HG03571 (cell line): ENCODE measurements around the gene GPATCH4.
A peak's percentile ranks its signal among the peaks of the same experiment; 100 is the strongest.
"Not testable (repeated sequence)": the region's sequence is repeated elsewhere in the genome, so short reads cannot be mapped to it uniquely, and the experiment has no call there.

Source experiments
- ATAC-seq: cut with Tn5 transposase; IDR thresholded peaks from one replicate; pipeline ENCODE4 v1.9.1; 2021; ENCODE audit not compliant: unreplicated experiment

GPATCH4 gene

DNA sequence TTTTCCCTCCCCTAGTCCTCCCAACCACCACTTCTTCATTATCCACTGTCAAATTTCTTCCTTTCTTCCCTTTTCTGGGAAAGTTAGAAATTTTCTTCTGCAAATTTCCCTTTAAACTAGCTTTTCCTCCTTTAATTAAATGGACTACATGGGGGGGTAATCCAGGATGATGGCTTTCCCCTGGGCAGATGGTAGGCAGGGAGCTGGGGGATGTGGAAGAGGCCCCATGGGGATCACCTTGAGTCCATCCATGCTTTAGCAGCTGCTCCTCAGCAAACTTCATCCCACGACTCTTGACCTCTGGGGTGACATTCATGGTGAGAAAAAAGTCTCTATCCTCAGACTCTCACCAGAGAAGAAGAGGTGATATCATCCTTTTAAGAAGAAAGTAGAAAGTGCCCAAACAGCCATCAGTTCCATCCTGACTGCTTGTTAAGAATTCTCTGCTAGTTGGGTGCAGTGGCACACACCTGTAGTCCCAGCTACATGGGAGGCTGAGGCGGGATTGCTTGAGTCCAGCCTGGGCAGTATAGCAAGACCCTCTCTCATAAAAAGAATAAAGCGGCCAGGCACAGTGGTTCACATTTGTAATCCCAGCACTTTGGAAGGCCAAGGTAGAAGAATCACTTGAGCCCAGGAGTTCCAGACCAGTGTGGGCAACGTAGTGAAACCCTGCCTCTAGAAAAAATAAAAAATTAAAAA lies 2.4 kb downstream of the GPATCH4 start:
- ATAC-seq = no peak

DNA sequence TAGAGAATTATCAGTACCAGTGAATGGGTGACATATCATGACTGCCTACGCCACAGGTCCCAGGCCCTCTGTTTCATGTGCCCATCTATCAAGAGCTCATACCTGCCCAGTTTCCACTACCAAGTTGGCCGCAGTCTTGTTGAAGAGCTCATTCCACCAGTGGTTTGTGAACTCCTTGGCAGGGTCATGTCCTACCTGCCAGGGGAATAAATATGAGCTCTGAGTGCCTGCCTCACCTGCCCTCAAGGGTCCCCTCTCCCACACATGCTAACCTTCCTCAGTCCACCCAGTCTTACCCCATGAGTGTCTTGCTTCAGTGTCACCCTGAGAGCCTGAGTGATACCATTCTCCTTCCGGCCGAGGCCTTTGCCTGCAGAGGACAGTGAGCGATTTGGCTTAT lies 3.2 kb downstream of the GPATCH4 start:
- no peak for ATAC-seq

DNA sequence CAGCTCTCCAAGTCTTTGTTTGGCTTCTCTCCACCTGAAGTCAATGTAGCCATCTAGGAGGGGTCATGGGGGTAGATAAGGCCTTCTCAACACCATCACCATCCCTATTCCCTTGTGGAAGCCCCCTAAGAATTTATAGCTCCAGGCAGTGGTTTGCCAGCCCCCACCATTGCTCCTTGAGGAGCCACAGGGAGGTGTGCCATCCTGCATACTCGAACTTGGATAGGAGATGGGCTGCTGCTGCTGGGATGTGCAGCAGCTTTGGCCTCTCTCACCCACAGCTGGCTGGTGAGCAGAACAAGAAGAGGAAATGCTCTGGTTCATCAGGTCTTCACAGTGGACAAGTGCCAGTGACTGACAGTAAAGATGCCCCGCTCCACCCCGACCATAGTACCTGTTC lies 4.9 kb downstream of the GPATCH4 start:
- ATAC-seq = no peak

DNA sequence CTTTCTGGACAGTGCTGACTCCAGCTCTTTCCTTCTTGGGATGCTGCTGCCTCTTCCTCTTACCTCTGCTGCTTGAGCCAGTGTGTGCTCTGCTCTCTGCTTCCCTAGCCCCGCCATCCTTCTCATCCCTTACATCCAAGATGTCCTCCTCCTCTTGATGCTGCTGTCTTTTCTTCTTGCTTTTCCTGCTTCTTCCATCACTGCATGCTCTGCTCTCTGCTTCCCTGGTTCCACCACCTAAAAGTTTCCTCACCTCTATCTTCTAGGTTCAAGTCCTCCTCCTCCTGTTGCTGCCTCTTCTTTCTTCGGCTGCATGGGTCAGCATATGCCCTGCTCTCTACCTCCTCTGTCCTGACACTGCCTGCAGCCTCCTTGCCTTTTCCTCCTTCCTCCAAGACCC lies 6.3 kb downstream of the GPATCH4 start:
- no peak for ATAC-seq

DNA sequence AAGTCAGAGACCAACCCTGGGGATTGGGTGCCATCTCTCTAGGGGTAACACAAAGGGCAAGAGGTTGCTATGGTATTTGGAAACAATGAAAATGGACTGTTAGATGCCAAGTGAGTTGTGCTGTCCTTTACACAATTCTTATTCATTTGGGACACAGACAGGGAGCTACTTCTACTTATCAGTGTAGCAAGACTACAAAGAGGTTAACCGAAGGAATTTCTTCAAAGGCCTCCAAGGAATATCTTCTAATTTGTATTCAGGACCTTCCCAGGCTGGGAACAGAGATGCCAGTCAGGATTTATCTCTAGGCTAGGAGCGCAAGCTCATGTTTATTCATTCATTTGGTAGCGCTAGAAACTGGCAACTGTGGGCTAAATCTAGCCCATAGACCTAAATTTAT lies 7.1 kb downstream of the GPATCH4 start:
- ATAC-seq = no peak

DNA sequence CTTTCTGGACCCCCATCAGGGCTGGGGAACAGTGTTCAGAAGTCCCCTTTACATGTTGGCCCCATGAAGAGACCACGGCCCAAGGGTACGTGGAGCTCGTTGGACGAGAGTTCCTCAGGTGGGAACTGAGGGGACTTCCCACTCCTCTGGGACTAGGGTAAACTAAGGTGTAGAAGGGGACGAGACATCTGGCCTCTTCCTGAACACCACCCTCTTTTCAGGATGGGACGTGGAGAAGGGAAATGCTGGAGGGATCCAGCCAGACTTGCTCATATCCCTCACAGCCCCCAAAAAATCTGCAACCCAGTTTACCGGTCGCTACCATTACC lies 7.7 kb downstream of the GPATCH4 start:
- ATAC-seq = no peak

DNA sequence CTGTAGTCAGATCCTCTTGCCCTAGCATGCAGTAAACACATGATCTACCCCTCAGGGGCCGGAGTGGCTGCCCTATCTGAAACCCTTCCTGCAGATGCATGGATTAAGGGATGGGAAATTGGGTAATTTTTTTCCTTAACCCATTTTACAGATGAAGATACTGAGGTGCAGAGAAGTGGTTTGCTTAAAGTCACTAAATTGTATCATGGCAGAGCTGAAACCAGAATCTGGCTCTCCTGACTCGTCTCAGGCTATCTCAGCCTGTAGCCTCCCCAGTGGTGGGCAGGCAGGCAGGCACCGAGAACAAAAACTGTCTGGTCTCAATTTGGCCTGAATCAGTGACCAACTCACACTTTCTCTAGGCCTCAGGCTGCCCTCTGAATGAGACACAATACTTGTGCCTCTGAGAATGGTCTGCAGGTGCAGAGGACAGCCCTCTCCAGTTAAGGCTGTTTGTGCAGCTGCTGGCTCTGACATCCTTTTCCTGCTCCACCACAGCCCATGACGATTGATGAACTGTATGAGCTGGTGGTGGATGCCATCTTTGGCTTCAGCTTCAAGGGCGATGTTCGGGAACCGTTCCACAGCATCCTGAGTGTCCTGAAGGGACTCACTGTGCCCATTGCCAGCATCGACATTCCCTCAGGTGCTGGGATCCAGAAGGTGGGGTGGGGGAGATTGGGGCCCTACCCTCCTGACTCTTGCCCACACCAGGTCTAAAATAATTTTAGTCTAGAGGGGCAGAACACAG lies 8.2 kb downstream of the GPATCH4 start:
- ATAC-seq = no peak

- ATAC-seq = no peak
Measured at GRCh38 chr1:156592158-156592909, 8.9 kb downstream of the GPATCH4 start.

DNA sequence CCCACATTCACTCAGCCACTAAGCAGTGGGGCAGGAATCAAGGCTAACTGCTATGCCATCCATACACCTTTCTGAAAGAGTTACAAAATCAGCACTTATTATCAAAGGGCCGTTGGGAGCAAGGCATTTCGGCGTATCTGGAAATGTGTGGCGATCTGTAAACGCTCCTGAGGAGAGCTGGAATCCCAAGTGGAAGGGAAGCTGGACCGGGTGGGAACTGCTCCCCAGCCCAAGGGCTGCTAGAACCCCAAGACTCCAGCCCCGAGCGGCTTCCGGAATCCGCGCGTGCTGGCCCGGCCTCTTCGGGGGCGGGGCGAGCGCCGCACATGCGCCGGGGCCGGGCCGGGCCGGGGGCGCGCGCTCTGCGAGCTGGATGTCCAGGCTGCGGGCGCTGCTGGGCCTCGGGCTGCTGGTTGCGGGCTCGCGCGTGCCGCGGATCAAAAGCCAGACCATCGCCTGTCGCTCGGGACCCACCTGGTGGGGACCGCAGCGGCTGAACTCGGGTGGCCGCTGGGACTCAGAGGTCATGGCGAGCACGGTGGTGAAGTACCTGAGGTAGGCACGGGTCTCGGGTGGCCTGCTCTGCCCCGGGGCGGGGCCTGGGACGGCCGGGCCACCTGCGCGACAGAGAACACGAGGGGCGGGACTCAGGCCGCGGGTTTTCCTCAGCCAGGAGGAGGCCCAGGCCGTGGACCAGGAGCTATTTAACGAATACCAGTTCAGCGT lies 9.7 kb downstream of the GPATCH4 start, which contains the start of gene NAXE:
TSS of gene NAXE (plus strand) at position 345 of the 726 bp plus-strand sequence. CDS start at position 374, 29 bp downstream.
- peak; percentile 87 for ATAC-seq

DNA sequence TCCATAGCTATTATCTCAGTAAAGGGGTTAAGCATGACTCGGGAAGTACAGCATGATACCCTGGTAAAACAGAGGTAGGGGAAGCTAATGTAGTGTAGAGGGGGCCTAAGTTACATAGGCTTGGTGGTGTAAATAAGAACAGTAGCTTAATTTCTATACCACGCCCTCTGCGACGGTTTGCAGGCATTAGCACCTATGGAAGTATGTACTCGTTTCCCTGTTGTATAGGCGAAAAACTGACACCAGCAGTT lies 10.2 kb downstream of the GPATCH4 start:
- ATAC-seq = no peak

DNA sequence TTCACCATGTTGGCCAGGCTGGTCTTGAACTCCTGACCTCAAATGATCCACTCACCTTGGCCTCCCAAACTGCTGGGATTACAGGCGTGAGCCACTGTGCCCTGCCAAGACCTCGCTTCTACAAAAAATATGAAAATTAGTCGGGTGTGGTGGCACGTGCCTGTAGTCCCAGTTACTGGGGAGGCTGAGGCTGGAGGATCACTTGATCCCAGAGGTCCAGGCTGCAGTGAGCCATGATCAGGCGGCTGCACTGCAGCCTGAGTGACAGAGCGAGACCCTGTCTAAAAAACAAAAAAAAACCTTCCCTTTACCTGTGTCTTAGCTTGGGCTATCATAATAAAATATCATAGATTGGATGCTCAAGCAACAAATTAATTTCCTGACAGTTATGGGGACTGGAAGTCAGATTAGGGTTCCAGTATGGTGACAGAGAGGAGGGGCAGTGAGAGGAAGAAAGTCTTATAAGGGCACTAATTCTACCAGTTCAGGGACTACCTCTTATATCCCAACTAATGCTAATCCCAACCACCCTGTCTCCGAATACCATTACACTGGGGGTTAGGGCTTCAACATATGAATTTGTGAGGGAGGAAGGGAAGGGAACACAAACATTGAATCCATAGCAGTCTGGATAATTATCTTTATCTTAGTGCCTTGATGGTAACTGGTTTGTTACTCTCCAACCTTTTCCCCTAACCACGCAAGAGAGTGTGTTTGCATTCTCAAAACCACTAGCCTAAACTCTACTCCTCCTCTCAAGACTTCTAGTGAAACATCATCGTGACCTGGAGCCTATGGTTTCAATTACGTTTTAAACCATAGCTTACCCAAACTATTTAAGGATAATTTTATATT lies 10.7 kb downstream of the GPATCH4 start:
- ATAC-seq = no peak

GRCh38 chr1:156589546-156589945 lies 11.7 kb downstream of the GPATCH4 start:
- ATAC-seq = no peak

- not testable (repeated sequence) for ATAC-seq
Measured at GRCh38 chr1:156587927-156588326, 13.4 kb downstream of the GPATCH4 start.

DNA sequence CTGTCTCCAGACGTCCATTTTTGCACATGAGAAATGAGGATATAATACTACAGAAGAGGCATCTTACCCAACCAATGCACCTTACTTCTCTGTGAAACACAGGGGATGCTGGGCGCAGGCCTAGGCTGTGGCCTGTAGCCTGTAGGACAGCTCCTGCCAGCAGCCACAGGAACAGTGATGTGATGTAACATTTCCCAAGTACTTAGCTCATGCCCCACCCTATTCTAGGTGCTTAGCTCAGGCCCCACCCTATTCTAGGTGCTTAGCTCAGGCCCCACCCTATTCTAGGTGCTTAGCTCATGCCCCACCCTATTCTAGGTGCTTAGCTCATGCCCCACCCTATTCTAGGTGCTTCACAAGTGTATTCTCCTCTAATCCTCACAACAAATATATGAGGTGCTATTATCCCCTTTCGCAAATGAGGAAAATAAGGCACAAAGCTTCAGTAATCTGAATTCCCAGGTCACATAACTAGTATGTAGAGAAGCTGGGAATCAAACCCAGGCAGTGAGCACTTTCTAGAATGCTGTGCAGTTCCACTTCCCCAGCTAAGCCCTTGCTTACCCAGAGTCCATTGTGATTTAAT lies 14.3 kb downstream of the GPATCH4 start:
- no peak for ATAC-seq

DNA sequence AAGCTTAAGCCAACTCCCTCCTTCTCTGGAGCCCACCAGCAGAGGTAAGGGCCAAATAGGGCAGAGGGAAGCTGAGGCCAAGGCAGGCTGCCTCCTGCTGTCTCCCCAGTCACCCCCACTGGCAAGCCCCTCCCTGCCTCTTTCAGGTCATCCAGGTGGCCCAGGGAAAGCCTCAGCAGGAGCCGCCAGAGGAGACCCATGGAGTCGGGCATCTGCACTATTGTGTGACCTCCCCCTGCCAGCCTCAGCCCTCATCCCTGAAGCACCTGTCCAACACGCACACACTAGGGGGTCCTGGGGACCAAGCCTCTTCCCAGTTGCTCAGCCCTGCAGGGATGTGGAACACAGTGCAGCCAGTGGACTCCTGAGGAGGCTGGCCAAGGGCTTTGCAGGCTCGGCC lies 15.0 kb downstream of the GPATCH4 start:
- no peak for ATAC-seq

GRCh38 chr1:156584813-156585212 lies 16.5 kb downstream of the GPATCH4 start:
- ATAC-seq = no peak

- ATAC-seq = no peak
Measured at GRCh38 chr1:156583821-156584622, 17.3 kb downstream of the GPATCH4 start.

DNA sequence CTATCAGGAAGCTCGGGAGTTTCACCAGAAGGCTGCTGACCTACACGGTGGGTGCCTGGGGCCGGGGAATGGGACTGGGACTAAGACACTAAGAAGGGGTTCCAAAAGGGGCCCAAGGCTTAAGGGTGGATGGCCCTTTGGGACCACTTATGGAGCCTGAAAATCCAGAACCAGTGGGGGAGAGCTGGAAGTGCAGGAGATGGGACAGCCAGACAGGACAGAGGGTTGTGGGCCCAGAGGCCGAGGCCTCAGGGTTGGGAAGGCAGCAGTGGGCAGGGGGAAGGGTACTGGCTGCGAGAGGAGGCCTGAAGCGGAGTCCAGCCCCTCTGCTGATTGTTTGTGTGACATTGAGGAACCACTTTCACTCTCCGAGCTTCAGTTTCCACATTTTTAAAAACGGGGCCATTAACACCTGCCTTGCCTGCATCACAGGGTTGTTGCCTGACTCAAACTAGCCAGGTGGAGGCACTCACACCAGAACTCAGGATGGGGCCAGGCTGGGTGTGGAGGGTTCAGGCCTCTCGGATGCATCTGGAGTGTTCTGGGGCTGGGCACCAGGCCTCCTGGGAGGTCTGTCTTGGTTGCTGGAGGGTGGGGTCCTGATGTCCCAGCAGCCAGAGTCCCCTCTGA lies 18.8 kb downstream of the GPATCH4 start:
- ATAC-seq = no peak
